ENCODE measurements around the gene CYB5R2.

DNA sequence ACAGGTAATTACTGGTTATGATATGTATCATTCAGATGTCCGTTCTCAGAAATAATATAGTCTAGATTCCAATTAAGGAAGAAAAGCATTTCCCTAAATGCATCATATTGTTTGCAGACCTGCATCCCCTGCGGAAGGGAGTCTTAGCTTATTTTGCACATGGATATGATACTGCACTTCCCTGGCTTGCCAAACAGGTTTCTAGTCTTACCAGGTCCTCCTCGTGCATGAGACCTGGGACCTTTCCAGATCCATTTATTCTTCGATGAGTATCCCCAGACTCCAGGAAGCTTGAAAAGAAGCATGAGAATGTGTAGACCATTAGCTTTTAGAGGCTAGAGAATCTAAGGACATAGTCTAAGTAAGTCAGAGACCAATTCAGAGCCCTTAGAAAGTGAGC lies 30.6 kb downstream of the CYB5R2 start:
- TF ChIP-seq CTCF (IDR thresholded peaks at IDR 0.05) (no peak), POLR2A (IDR thresholded peaks at IDR 0.05) (no peak)

All from body of pancreas (tissue), 4 donors.